Cortex of kidney (tissue), 1 donor: ENCODE results near the gene KRTAP10-1.
"Not testable (repeated sequence)": the region's sequence is repeated elsewhere in the genome, so short reads cannot be mapped to it uniquely, and the experiment has no call there.

ENCODE experiments used
- DNase-seq: peaks from one replicate; lab custom pipeline; 2025; lab: John Stamatoyannopoulos, UW

The KRTAP10-1 gene, protein sequence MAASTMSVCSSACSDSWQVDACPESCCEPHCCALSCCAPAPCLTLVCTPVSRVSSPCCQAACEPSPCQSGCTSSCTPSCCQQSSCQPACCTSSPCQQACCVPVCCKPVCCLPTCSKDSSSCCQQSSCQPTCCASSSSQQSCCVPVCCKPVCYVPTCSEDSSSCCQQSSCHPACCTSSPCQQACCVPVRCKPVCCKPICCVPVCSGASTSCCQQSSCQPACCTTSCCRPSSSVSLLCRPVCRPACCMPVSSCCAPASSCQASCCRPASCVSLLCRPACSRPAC

GRCh38 chr21:44539991-44540666, at the start of gene KRTAP10-1:
TSS of gene KRTAP10-1 (minus strand) at chr21:44540195. CDS start at chr21:44540150, 45 bp downstream.
- DNase-seq = no peak

DNA sequence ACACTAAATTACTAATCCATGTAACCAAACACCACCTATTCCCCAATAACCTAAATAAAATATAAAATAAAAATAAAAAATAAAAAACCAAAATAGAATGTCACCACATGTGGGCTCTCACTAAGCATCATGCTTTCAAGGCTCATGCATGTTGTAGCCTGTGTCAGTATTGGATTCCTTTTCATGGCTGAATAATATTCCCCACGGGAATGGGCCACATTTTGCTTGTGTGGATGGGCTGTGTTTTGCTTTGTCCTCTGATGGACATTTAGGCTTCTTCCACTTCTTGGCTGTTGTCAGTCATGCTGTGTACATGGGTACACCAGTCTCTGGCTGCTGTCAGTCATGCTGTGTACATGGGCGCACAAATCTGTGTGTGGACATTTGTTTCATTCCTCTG, 49.1 kb upstream of the KRTAP10-1 start:
- no peak for DNase-seq

DNA sequence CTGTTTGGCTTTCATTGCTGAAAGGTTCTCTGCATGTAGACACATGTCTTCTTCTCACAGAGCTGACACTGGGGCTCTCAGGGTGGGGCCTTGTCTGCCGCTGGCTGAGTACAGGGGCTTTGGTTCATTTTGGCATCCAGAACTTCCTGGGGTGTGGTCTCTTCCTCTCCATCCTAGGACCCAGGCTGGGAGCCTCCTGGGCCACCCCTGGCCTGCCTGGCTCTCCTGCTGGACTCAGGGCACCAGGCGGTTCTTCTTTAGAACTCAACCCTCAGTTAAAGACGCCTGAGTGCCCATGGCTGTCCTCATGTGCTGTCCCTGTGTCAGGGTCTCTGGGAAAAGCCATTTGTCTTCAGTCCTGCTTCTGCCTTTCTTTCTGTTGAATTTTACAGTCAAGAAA, 45.9 kb upstream of the KRTAP10-1 start:
- no peak for DNase-seq

DNA sequence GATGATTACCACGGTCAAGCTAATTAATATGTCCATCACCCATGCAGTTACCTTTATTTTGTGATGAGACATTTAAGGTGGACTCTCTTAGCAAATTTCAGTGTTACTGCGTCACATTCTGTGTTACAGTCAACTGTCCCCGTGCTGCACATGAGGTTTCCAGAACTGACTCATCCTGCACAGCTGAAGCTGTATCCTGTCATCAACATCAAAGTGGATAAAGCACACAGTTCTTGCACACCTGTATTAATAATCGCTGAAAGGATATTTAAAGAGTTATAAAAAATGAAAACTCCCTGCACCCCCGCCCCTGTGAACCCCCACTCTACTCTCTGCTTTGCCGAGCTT, 43.8 kb upstream of the KRTAP10-1 start:
- no peak for DNase-seq

DNA sequence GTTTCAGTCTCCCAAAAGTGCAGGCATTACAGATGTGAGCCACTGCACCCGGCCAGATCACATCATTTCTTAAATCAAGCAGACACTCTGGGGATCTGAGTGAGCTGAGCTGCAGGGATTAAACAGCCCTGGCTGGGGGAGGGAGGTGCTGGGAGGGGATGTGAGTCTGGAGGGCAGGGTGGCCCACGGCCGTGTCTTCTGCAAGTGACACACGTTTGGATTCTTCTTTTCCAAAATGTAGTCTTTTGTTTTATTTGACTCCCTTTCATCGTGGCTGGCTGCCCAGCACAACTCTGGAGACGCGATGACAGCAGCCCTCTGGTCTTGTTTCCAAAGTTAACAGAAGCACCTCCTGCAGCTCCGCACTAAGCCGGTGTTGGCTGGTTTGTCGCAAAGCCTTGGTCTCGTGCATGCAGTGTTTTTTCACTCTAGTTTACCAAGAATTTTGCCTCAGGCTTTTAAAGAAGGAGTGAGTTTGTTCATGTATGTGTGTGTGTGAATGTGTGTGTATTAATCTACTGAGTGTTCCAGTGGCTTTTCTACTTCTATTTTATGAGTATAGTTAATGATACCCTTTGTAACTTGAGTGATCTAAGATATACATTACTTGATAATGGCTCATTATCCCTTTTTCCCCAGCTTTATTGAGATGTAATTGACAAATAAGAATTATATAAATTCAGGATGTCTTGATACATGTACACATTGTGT, 43.2 kb upstream of the KRTAP10-1 start:
- no peak for DNase-seq

GRCh38 chr21:44582055-44582454, 42.1 kb upstream of the KRTAP10-1 start:
- no peak for DNase-seq

DNA sequence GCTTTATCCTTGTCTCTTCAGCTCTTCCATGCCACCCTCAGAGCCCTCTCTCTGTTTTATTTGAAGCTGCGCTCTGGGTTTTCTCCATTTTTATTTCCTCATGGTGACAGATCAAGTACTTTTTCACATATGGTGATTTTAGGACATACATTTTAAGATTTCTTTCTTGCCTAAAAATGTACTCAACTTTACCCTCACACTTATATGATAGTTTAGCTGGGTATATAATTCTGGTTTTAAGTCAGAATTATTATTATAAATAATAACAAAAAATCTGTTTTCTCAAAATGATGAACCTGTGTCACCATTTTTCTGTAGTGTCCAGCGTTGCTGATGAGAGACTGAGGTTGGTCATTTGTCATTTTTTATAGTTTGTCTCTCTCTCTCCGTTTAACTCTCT, 41.2 kb upstream of the KRTAP10-1 start:
- no peak for DNase-seq

- not testable (repeated sequence) for DNase-seq
Observed at GRCh38 chr21:44580231-44580821, 40.3 kb upstream of the KRTAP10-1 start, which contains the start of gene KRTAP10-5. TSS of gene KRTAP10-5 (minus strand) at chr21:44580604. CDS start at chr21:44580578, 26 bp downstream.

- no peak for DNase-seq
Observed at GRCh38 chr21:44579833-44580144, 39.8 kb upstream of the KRTAP10-1 start.

DNA sequence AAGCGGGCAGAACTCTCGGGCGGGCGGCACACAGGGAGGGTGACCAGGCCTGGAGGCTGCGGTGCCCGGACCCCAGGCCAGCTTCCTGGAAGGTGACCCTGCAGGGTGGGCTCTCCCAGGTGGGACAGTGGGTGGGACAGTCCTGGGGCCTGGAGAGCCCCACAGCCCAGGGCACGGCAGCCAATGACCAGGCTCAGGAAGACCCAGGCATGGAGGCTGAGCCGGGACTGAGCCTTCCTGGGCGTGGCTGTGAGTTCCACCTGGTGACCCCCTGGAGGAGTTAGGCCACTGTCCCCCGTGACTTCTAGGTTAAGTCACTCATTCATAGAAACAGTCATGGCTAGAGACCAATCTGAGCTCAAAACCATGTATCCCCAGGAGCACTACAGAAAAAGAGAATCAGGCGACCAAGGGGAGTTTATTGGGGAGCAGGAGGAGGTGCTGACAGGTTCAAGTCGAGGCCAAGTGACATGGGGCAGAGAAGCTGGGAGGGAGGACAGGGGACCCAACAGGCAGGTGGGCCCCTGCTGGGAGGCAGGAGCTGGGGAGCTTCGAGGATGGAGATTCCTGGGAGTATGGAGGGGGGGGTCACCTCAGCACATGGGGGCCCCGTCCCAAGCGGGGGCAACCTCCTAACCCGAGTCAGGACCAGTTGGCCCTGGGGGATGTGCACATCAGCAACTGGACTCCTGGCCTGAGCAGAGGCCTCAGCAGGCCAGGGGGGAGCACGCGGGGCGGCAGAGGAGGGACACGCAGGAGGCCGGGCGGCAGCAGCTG, 39.2 kb upstream of the KRTAP10-1 start:
- no peak for DNase-seq

- DNase-seq = no peak
Observed at GRCh38 chr21:44578371-44579055, 38.5 kb upstream of the KRTAP10-1 start.

GRCh38 chr21:44576025-44576420, 36.0 kb upstream of the KRTAP10-1 start:
- no peak for DNase-seq

GRCh38 chr21:44575307-44576024, 35.5 kb upstream of the KRTAP10-1 start:
- no peak for DNase-seq

GRCh38 chr21:44574457-44575306, 34.7 kb upstream of the KRTAP10-1 start:
- DNase-seq = no peak

- DNase-seq = not testable (repeated sequence)
Observed at GRCh38 chr21:44573630-44574456, 33.8 kb upstream of the KRTAP10-1 start, which contains the start of gene KRTAP10-4. TSS of gene KRTAP10-4 (plus strand) at chr21:44573729. CDS start at chr21:44573759, 30 bp downstream.

DNA sequence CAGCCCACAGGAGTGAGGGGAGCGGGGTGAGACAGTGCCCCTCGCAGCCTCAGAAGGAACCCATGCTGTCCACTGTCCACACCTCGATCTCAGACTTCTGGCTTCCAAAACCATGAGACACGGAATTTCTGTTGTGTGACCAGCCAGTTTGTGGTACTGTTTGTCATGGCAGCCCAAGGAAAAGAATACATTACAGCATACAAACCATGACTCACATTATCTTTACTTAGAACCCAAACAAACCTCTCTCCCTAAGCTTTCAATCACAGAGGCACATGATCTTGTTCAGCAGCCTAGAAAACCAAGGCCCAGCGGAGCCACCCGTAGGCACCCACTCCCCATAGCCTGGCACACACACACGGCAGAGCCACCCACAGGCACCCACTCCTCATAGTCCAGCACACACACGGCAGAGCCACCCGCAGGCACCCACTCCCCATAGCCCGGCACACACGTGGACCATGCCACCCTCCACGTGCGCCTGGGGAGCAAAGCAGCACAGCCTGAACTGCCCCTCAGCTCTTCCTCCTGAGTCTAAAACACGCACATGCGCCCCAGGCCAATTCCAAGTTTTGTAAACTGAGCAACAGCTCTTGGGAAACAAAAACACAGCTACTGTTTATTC, 33.1 kb upstream of the KRTAP10-1 start:
- no peak for DNase-seq

DNA sequence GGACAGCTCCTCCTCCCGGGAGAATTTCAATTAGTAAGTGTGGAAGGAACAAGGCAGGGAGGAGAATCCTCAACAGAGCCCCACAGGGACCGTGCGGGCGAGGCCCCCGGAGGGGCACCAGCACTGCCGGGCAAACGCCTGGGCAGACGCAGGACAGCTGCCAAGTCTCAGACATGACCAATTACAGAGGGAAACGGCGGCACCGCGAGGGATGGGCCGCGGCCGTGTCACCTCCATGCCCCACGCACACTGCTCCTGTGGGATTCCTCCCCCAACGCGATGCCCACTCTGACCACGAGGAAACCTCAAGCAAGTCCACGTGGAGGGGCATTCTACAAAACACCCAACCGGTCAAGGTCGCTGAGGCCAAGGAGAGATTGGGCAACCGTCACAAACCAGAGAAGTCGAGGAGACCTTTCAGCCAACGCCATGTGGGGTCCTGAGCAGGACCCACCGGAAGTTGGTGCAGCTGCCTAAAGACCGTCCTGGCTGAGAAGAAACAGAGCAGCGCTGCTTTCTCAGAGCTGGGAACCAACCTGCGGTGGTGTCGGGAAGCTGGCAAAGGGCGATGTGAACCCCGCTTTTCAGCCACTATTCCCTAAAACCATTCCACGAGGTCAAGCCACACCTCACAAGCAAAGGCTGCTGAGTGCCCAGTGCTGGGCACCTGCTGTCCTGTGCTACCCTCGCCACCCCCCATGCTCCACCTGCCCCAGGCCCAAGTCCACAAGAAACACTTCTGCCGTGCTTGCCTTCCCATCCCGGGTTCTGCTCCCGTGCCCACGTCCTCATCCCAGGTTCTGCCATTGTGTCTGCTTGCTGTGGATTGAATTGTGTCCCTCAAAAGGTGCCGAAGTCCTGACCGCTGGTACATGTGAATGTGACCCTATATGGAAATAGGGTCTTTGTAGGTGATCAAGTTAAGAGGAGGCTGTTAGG, 32.1 kb upstream of the KRTAP10-1 start:
- DNase-seq = no peak
